ENCODE measurements around the gene TAS2R38.

GRCh38 chr7:141990011-141990725 is 16.6 kb upstream of the TAS2R38 start:
- TF ChIP-seq CTCF (conservative IDR thresholded peaks at IDR 0.05; ENCODE audit: low read depth in 2 of 2) (no peak), EZH2 (IDR thresholded peaks at IDR 0.05; ENCODE audit: low read depth, unreplicated experiment) (no peak), POLR2AphosphoS5 (IDR thresholded peaks at IDR 0.05; ENCODE audit: low read depth) (no peak), EZH2phosphoT487 (IDR thresholded peaks at IDR 0.05; ENCODE audit: unreplicated experiment) (no peak), STAT1 (IDR thresholded peaks at IDR 0.05; ENCODE audit: unreplicated experiment) (no peak), ZNF331 (CRISPR knock-in tag; IDR thresholded peaks at IDR 0.05; ENCODE audit: low read depth) (no peak), CREB1 (CRISPR knock-in tag; IDR thresholded peaks at IDR 0.05; ENCODE audit: low read depth) (no peak)
- TF ChIP-seq, protein P1, sequence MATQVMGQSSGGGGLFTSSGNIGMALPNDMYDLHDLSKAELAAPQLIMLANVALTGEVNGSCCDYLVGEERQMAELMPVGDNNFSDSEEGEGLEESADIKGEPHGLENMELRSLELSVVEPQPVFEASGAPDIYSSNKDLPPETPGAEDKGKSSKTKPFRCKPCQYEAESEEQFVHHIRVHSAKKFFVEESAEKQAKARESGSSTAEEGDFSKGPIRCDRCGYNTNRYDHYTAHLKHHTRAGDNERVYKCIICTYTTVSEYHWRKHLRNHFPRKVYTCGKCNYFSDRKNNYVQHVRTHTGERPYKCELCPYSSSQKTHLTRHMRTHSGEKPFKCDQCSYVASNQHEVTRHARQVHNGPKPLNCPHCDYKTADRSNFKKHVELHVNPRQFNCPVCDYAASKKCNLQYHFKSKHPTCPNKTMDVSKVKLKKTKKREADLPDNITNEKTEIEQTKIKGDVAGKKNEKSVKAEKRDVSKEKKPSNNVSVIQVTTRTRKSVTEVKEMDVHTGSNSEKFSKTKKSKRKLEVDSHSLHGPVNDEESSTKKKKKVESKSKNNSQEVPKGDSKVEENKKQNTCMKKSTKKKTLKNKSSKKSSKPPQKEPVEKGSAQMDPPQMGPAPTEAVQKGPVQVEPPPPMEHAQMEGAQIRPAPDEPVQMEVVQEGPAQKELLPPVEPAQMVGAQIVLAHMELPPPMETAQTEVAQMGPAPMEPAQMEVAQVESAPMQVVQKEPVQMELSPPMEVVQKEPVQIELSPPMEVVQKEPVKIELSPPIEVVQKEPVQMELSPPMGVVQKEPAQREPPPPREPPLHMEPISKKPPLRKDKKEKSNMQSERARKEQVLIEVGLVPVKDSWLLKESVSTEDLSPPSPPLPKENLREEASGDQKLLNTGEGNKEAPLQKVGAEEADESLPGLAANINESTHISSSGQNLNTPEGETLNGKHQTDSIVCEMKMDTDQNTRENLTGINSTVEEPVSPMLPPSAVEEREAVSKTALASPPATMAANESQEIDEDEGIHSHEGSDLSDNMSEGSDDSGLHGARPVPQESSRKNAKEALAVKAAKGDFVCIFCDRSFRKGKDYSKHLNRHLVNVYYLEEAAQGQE (IDR thresholded peaks at IDR 0.05; ENCODE audit: unreplicated experiment): no peak
- TF ChIP-seq, protein P2, sequence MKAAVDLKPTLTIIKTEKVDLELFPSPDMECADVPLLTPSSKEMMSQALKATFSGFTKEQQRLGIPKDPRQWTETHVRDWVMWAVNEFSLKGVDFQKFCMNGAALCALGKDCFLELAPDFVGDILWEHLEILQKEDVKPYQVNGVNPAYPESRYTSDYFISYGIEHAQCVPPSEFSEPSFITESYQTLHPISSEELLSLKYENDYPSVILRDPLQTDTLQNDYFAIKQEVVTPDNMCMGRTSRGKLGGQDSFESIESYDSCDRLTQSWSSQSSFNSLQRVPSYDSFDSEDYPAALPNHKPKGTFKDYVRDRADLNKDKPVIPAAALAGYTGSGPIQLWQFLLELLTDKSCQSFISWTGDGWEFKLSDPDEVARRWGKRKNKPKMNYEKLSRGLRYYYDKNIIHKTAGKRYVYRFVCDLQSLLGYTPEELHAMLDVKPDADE (IDR thresholded peaks at IDR 0.05): no peak
